IPS-NIHi11 (cell line): ENCODE measurements around the gene ERICH6.

Experiments
- DNase-seq: peaks from one replicate; pipeline ENCODE4 v3.0.0; 2012; ENCODE audit warnings: mixed read lengths, low spot score

Gene ERICH6

GRCh38 chr3:150736903-150737832 is 33.4 kb upstream of the ERICH6 start:
- no peak for DNase-seq

- peak; percentile 39 for DNase-seq
These were observed 32.6 kb upstream of the ERICH6 start for GRCh38 chr3:150736316-150736719.

DNA sequence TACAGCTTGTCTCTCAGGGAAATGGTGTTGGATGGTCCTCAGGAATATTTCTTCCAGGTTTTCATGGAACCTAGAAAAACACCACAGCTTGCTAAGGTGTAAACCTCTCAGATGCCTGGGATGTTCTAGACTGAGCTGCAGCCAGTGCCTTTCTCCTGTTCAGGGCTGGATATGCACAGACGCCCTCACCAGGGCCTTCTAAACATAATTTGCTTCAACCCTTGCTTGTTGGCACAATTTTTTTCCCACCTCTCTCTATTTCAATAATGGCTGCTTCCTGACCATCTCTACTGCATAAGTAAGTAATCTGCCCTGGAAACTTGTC is 31.0 kb upstream of the ERICH6 start:
- DNase-seq: no peak

- DNase-seq: no peak
These were observed 30.4 kb upstream of the ERICH6 start for GRCh38 chr3:150733936-150734794.

GRCh38 chr3:150733373-150733935 is 29.7 kb upstream of the ERICH6 start:
- DNase-seq: peak; percentile 45

DNA sequence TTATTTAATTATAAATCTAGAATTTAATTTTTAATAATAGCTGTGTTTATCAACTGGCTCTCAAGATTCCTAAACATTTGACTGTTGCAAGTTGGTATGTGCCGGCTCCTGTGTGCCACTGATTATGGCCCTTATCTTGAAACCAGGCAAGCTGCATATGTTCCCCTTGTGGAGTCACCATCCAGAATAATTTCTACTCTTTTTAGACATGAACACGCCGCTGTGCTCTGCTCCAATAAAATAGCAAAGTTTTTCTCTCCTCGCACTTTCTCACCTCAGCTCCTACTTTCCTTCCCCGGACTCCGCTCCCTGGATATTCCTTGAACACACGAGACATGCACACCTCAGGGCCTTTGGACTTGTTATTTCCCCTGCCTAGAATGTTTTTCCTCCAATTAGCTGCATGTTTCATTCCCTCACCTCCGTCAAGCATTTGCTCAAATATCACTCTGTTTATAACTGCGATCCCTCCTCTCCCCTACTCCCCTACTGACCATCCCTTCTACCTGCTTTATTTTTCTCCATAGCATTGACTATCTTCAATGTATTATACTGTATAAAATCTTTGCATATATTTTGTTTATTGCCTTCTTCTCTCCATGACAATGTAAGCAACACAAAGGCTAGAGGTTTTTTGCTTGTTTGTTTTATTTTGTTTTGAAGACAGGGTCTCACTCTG is 26.1 kb upstream of the ERICH6 start:
- no peak for DNase-seq

- no peak for DNase-seq
These were observed 24.2 kb upstream of the ERICH6 start for GRCh38 chr3:150727653-150728502.

DNA sequence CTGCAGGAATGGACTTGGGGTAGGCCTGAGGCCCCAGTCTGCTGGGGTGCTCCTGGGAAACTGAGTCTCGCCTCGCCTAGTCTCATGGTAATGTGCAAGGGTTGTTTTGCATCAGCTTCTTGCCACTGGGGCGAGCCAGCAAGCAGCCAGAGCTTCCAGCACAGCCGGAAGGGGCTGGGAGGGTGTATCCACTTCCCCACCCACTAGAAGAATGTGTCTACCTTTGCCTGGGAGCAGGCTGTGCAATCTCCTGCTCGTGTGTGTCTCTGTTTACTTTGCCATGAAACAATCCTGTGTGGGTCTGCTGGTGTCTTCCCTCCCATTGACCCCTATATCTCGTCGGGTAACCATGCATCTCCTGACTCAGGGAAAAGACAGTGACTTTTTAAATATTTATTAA is 21.8 kb upstream of the ERICH6 start:
- DNase-seq: no peak

DNA sequence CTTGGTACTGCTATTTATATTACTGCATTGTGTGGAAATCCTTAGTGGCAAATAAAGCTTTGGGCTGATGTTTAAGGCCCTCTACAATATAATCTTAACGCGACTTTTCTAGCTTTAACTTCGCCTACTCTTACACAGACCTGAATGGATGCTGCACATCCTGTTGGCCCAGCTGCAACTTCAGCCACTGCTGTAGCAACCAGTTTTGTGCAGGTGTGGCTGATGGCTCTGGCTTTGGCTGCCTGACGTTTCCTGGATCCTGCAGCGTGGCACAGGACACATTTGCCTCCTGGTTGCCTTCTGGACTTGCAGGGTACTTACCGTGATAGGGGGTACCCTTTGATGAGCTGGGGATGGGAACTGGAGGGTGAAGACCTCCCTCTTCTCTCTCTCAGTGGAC is 20.2 kb upstream of the ERICH6 start:
- no peak for DNase-seq

GRCh38 chr3:150722267-150722666 is 18.5 kb upstream of the ERICH6 start:
- DNase-seq: no peak

DNA sequence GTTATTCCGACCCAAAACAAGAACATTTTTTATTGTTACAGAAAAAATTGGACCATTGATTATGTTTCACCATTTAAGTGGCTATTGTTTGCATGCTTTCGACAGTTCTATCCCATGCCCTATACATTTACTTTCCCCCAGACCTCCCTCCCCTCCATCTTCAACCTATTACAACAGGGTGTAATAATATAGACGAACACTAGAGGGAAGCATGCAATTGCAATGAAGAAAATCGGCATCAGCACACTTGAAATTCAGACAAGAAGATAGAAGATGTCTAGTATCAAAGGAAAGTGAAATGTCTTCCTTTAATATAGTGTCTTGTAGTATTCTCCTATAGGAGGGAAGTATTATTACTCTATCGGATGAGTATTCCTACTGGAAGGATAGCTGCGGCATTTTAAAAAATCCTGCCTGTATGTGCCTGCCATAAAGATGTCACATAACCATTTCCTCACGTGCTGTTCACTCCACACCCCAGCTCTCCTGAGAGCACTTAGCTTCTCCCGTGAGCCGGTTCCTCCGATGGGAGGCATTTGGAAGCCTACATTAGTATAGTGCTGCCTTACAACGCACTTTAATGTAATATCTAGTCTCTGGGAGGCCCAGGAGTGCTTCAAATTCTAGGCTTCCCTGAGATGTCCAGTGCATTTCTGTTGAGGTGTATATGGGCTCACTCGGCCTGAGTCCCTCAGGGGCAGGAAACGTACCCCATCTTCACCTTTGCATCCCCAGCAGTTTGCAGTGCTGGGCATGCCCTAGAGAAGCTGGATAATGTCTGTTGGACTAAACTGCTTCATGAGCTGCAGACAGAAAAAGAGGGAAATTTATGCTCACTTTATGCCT is 17.8 kb upstream of the ERICH6 start:
- DNase-seq: peak; percentile 83

- DNase-seq: no peak
These were observed 16.7 kb upstream of the ERICH6 start for GRCh38 chr3:150720444-150720843.

DNA sequence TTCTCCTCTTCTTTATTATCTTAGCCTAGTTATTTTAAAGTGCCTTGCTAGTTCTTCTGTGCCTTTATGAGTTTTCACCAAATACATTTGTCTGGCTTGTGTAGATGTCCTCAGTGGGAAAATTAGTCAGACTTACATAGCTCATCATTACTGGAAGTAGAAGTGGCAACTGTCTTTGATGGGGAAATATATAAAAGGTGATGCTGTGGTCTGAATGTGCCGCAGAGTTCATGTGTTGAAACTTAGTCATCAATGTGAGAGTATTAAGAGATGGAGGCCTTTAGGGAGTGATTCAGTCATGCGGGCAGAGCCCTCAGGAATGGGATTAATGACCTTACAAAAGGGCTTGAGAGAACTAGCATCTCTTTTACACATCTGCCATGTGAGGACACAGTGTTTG is 6.4 kb upstream of the ERICH6 start:
- DNase-seq: no peak

GRCh38 chr3:150703299-150703755 is 393 bp downstream of the ERICH6 start:
- peak; percentile 36 for DNase-seq

DNA sequence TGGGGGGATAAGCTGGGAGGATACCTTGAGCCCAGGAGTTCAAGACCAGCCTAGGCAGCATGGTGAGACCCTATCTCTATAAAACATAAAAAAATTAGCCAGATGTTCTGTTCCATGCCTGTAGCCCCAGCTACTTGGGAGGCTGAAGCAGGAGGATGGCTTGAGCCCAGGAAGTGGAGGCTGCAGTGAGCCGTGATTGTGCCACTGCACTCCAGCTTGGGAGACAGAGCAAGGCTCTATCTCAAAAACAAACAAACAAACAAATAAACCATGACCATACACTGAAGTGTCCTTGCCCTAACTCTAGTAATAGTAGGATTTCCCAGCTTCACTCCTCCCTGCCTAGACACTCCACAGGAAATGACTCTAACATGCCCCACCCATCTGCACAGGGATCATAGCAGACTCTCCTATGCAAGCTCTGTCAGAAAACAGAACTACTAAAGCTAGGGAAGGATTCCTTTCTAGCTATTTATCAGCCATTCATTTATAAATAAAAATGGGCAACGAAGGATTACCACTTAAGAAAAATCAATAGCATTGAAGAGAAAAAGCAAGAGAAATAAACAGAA is 4.6 kb downstream of the ERICH6 start:
- no peak for DNase-seq

DNA sequence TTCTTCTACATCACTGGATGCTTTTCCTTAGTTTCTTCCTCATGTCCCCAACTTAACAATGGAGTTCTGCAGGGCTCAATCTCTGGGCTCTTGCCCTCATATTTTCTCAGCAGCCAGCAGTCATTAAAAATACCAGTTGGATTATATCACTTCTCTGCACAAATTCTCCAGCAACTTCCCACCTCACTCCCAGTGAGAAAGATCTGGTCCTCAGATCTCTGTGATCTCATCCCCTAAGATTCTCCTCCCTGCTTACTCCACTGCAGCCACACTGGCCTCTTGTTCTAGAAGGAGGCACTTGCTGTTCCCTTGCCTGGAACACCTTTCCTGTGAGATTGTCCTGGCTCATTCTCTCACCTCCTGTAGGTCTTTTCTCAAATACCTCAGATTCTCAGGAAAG is 6.1 kb downstream of the ERICH6 start:
- DNase-seq: no peak

GRCh38 chr3:150691414-150692040 is 12.2 kb downstream of the ERICH6 start:
- DNase-seq: no peak

GRCh38 chr3:150687613-150688012 is 16.1 kb downstream of the ERICH6 start:
- DNase-seq: no peak

DNA sequence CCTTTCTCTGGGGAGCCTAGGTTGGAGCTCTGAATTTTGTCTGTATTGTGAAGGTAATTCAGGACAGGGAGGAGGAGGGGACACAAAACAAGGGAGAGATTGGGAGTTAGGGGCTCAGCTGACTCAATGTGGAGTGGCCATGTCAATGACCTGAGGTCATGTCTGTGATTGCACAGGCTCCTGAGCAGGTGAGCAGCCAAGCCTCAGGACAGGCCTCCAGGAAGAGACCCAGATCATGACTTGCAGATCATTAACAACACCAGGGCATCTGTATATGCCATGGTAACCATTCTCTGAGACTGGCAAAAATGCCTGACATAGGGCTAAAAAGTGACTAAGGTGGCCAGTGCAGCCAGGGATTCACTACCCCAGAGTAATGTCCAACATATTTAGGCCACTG is 20.9 kb downstream of the ERICH6 start:
- no peak for DNase-seq
